ENCODE measurements around the gene TRPM8. TPM values are rescaled to one million over a fixed set of nuclear protein-coding genes. Genes with fewer than 3 reads are reported as not detected.

TRPM8 gene
- total and polyA plus RNA-seq, 7 donors = not detected

GRCh38 chr2:233907627-233908026, 9.5 kb upstream of the TRPM8 start:
- intact Hi-C loops (cut with DNase I) = no loop called here
- no peak for TF ChIP-seq CTCF (IDR thresholded peaks at IDR 0.05)

GRCh38 chr2:233912691-233913423, 4.3 kb upstream of the TRPM8 start:
- no peak for ATAC-seq
- no peak for DNase-seq
- intact Hi-C loops (cut with DNase I) = no loop called here
- Histone ChIP-seq H3K27me3 (ENCODE audit: insufficient read depth in 3 of 3, low read length in 2 of 3) (peaks cover 0 to 4% (median 2%) of the 10 kb centered on the region in 3 donors), H3K27ac (no peak overlapping the region), H3K4me3 (no peak overlapping the region), H3K9me3 (no peaks in the 10 kb centered on the region), H3K4me1 (no peaks in the 10 kb centered on the region), H3K36me3 (ENCODE audit: insufficient read depth in 1 of 2, low read depth in 1 of 2) (no peaks in the 10 kb centered on the region)
- 13 to 16% (median 15%) methylated on average over 9 of the region's 9 CpGs for WGBS, 3 donors
- no peak for TF ChIP-seq CTCF (IDR thresholded peaks at IDR 0.05)

More at GRCh38 chr2:233907627-233908026, 9.5 kb upstream of the TRPM8 start:
- DNase-seq = no peak
- no peaks in the 10 kb centered on the region for H3K9me3 ChIP-seq
- H3K27me3 ChIP-seq (ENCODE audit: insufficient read depth in 3 of 3, low read length in 2 of 3) = no peaks in the 10 kb centered on the region
- WGBS, 3 donors = 87 to 91% (median 89%) methylated on average over 3 of the region's 3 CpGs
- no peaks in the 10 kb centered on the region for H3K36me3 ChIP-seq (ENCODE audit: insufficient read depth in 1 of 2, low read depth in 1 of 2)
- no peak overlapping the region for H3K27ac ChIP-seq
- no peak overlapping the region for H3K4me3 ChIP-seq
- H3K4me1 ChIP-seq = no peaks in the 10 kb centered on the region
- ATAC-seq = no peak

GRCh38 chr2:233915128-233915527, 2.0 kb upstream of the TRPM8 start:
- H3K4me1 ChIP-seq = no peaks in the 10 kb centered on the region
- H3K27ac ChIP-seq = no peak overlapping the region
- H3K27me3 ChIP-seq (ENCODE audit: insufficient read depth in 3 of 3, low read length in 2 of 3) = peaks cover 0 to 4% (median 2%) of the 10 kb centered on the region in 3 donors
- no peak for TF ChIP-seq CTCF (IDR thresholded peaks at IDR 0.05)
- ATAC-seq (no peak), DNase-seq (no peak)
- no peaks in the 10 kb centered on the region for H3K36me3 ChIP-seq (ENCODE audit: insufficient read depth in 1 of 2, low read depth in 1 of 2)
- H3K4me3 ChIP-seq = no peak overlapping the region
- no peaks in the 10 kb centered on the region for H3K9me3 ChIP-seq
- intact Hi-C loops (cut with DNase I) = no loop called here
- 23 to 35% (median 32%) methylated on average over 2 of the region's 2 CpGs for WGBS, 3 donors

- no peak for ATAC-seq
- 84 to 88% (median 88%) methylated on average over 1 of the region's 1 CpG for WGBS, 3 donors
Measured at GRCh38 chr2:233919319-233919718, 2.1 kb downstream of the TRPM8 start.

More at GRCh38 chr2:233919319-233919718, 2.1 kb downstream of the TRPM8 start:
- no peak for DNase-seq
- Histone ChIP-seq H3K27me3 (ENCODE audit: insufficient read depth in 3 of 3, low read length in 2 of 3) (peaks cover 0 to 2% (median 0%) of the 10 kb centered on the region in 3 donors), H3K9me3 (no peaks in the 10 kb centered on the region), H3K4me1 (no peaks in the 10 kb centered on the region), H3K4me3 (no peak overlapping the region), H3K27ac (no peak overlapping the region), H3K36me3 (ENCODE audit: insufficient read depth in 1 of 2, low read depth in 1 of 2) (no peaks in the 10 kb centered on the region)
- intact Hi-C loops (cut with DNase I) = no loop called here
- TF ChIP-seq CTCF (IDR thresholded peaks at IDR 0.05) = no peak

Data from psoas muscle (tissue), 8 donors.